HG03565 (cell line): Measurements from ENCODE around the gene VPS37C.
"Not testable (repeated sequence)": the region's sequence is repeated elsewhere in the genome, so short reads cannot be mapped to it uniquely, and the experiment has no call there.

ENCODE experiments used
- ATAC-seq: cut with Tn5 transposase; IDR thresholded peaks from one replicate; pipeline ENCODE4 v1.9.1; 2021; ENCODE audit warnings: mild to moderate bottlenecking, moderate library complexity; ENCODE audit not compliant: unreplicated experiment

Gene VPS37C

DNA sequence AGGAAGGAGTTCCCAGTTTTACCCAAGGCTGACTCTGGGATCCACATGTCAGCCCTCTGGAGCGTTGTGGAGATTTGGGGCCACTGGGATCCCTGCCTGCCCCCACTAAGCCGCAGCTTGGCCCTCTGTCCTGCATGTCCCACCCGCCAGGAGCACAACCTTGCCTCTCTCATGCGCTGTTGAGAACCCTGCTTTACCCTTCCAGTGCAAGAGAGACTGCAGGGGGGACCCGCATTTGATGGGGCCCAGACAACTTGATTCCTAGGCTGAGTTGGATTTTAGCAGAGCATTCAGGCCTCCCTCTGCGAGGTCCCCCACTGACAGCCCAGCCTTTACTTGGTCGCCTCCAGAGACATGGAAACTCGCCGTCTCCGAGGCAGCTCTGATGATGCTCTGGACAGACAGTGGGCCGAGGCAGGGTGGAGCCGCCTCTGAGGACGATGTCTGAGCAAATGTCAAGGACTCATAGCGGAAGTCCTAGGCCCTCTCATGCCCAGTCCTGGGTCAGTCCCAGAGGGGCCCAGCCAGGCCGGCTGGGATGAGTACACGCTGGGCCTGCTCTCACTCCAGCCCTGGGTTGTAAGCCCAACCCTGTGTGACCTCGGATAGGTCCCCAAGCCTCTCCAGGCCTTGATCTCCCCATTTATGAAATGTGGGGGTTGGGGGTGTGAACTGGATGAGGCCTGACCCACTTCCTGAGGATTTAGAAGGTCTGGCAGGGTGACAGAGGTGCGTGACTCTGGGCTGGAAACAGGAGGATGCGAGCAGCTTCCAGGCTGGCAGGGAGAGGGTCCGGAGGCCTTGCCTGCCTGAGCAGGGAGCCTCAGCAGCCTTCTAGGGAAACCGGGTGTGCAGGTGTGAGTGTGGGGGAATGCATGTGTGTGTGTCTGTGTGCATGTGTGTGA lies 58.3 kb downstream of the VPS37C start:
- no peak for ATAC-seq

DNA sequence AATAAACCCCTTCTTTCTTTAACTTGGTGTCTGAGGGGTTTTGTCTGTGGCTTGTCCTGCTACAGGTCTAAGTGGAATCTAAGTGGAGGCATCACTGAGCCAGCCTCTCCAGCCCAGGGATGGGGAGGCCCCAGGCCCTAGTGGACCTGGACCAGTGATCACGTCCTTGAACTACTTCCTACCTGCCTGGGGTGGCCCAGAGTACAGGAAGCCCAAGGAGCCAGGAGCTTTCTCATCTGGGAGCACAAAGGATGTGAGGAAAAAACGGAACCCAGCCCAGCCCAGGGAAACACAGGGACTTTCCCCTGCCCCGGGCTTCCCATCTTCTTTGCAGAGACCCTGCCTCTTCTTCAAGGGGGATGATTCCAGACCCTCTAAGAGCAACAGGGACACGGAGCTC lies 62.4 kb downstream of the VPS37C start:
- ATAC-seq, result no peak

- ATAC-seq, result not testable (repeated sequence)
Observed at GRCh38 chr11:61098261-61098660, 63.0 kb downstream of the VPS37C start.

GRCh38 chr11:61095021-61095420 lies 66.2 kb downstream of the VPS37C start:
- no peak for ATAC-seq

GRCh38 chr11:61094167-61094566 lies 67.1 kb downstream of the VPS37C start:
- ATAC-seq, result not testable (repeated sequence)

DNA sequence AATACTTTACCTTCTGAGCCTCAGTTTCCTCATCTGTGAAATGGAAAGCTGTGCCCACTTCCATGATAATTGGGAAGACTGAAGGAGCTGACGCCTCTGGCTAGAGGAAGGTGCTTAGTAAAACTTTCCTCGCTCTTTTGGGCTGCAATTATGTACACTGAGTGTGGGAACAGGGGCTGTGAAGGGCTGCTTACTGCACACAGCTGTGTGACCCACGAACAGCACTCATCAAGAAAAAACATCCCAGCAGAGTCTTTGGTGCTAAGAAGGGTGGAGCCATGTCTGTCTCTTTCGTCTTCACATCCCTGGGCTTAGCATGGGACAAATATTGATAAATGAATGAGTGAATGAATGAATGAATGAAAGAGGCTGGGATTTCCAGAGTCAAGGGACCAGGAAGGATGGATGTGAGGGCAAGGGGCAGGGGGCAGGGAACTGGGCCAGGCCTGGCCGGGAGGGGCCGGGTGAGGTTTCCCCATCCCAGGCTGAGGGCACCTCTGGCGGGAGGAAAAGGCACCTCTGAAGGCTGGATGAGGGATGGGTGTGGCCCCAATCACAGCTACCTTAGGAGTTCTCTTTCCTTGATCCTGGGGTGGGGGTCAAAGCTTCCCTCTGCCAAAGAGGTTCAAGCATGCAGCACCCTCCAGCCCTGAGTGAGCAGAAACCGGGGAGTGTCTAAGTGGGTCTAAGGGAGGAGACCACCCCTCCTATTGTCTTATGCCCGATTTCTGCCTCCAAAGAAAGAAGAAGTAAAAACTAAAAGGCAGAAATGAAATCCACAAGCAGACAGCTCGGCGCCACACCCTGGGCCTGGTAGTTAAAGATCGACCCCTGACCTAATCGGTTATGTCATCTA lies 68.1 kb downstream of the VPS37C start:
- ATAC-seq, result no peak

DNA sequence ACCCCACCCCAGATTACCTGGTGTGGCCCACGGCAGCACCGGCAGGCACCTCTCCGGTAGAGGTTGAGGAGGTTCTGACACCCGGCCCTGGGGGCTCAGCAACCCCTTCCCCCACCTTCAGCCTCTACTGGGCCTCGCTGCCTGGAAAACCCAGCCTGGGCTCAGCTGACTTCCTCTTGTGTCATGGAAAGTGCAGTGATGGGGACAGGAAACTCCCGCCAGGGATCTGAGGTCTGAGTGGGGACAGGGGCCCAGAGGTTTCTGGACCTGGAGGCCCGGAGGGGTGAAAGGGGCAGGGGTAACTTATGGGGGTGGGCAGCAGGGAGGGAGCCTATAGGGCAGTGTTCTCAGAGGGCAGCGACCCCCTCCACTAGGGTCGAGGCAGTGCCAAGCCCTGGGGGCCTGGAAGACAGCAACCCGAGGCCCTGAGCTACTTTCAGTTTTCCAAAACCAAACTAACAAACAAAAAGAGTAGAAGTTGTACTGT lies 68.9 kb downstream of the VPS37C start:
- ATAC-seq, result no peak

DNA sequence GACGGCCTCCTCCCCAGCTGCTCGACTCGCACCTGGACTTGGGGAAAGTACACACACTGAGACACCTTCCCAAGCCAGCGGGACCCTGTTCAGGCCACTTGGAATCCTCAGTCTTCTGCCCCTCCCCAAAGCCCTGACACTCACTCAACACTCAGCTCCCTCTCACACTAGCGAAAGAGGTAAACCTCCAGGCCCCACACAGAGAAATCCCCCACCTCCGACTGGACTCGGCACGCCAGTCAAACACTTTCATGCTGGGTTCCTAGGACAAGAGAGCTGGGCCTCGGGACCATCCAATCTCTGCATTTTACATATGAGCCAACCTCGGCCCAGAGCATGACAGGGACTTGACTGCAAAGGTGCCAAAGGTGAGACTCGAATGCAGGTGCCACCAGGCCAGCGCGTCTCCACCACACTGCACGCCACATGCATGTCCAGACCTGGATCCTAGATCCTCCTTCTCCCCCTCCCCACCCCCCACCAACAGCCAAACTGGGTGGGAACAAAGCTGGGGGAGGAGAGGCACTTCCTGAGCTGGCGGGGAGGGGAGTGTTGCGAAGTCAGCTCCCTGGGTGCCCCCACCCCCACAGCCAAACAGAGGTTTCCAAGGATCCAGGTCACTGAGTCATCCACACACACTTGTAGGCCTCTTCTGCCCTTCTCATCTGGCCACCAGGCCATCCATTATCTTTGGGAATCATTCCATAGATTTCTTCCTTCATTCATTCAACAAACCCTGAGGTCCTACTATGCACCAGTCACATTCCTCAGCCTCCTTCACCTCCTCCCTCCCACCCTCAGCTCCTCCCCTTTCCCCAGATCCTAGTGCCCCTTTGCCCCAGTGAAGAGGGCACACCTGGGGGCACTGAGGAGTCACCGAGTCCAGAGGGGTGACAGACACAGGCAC lies 69.6 kb downstream of the VPS37C start:
- ATAC-seq, result no peak

- no peak for ATAC-seq
Observed at GRCh38 chr11:61090982-61091372, 70.2 kb downstream of the VPS37C start.

GRCh38 chr11:61090521-61090920 lies 70.7 kb downstream of the VPS37C start:
- no peak for ATAC-seq

GRCh38 chr11:61089806-61090491 lies 71.3 kb downstream of the VPS37C start:
- no peak for ATAC-seq

DNA sequence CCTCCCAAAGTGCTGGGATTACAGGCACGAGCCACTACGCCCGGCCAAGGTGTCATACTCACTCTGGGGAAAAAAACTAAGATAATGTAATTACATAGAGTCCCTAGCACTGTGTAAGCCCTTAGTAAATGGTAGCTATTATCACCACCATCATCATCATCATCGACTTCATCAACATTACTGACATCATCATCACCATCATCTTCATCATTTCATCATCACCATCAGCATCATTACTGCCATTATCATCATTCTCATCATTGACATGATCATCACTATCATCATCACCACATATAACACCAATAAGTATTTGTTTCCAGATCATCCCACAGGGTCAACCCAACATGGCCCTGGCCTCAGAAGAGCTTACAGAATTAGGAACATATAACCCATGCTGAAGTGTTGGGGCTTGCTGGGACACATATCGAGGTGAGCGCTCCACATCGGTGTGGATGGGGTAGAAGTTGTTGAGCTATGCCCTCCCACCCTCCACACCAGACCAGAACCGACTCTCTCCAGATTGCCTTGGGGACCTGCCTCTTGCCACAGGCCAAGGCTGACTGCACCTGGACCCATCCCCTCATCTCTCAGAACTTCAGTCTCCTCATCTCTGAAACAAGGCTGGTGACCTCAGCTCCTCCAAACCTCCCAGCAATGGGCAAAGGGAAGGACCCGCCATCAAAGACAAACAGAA lies 73.7 kb downstream of the VPS37C start:
- ATAC-seq, result no peak

- no peak for ATAC-seq
Observed at GRCh38 chr11:61083601-61084147, 77.6 kb downstream of the VPS37C start.

- no peak for ATAC-seq
Observed at GRCh38 chr11:61082931-61083531, 78.2 kb downstream of the VPS37C start.

DNA sequence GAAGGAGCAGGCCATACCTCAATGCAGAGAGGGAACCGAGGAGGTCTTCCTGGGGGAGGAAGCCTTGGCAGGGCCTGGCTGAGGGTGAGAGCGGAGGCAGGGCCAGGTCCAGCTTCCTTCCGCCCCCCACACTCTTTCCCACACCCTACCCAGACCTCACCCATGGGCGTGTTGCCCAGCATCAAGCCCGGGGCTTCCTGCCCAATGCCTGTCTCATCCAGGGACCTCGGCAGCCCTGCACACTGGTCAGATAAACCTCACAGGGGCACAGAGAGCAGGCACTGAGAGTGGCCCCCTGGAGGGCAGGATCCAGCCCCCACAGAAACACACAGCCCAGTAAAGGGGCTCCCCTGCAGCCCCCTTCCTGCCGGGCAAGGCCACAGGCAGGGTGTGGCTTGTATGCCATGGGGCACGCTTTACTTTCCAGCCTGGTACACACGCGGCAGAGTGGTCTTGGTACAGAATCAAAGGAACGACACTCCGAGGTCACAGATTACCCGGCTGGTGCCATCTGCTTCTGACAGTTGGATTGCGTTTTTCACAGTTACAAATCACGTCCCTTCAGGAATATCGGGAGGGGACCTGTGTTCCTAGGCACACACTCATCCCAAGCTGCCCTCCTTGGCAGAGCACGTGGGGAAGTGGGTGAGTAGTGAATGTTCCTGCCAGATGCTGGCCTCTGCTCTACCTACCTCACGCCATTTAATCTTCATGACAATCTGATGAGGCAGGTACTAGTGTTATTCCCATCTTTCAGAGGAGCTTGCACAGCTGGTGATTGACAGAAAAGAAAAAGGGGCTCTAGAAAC lies 79.0 kb downstream of the VPS37C start:
- ATAC-seq, result no peak

DNA sequence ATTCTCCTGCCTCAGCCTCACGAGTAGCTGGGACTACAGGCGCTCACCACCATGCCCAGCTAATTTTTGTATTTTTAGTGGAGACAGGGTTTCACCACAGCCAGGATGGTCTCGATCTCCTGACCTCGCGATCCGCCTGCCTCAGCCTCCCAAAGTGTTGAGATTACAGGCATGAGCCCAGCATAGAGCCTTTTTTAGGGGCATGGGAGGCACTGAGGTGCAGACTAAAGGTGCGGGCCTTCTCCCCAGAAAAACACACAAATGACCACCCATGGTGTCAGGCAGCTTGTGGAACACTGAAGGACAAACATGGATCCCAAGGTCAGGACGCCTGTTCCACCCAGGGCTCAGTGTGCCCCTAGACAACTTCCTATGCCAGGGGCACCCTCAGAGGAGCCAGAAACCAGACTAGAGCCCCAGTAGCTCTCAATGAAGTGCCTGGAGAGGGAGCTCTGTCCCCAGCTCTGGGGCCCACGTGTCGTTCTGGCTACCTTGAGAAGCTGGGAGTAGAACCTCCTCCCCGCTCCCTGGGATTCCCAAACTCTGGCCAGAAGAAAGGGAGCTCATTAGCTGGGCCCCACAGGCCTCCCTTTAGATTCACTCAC lies 80.1 kb downstream of the VPS37C start:
- ATAC-seq, result no peak

GRCh38 chr11:61080526-61080925 lies 80.7 kb downstream of the VPS37C start:
- no peak for ATAC-seq
